K562 (cell line): ENCODE measurements around the gene DNAH8. TPM values are rescaled to one million over a fixed set of nuclear protein-coding genes. Genes with fewer than 3 reads are reported as not detected.

Experiments used
- ATAC-seq: fragments of 200-7000 bp; cut with Tn5 transposase; 3 replicates; pipeline ENCODE4 v1.9.1; 2020; ENCODE audit warnings: moderate library complexity
- BruUV-seq: library from RNA; stranded (reverse); fragments of 400-500 nt; replicated peaks from 2 replicates; lab custom pipeline; 2021; lab: Mats Ljungman, UMichigan
- CTCF ChIA-PET: fragments of 300-600 bp; formaldehyde crosslinking; extraction: SDS; loops from one replicate; lab custom pipeline; 2021; ENCODE audit warnings: low intra/inter-chr PET ratio; lab: Yijun Ruan, JAX
- POLR2A ChIA-PET: fragments of 300-600, 350-650 bp; sonication (Branson Sonifier 250); formaldehyde crosslinking; extraction: SDS; loops from one replicate; lab custom pipeline; 2021; ENCODE audit warnings: antibody characterized with exemption, inconsistent platforms; lab: Yijun Ruan, JAX
- DNase-seq, 4 experiments: peaks; one replicate each; pipeline versions ENCODE4 v3.0.0 to v3.0.0-alpha.2; 2011 to 2018; ENCODE audit warnings: low spot score in 3 of 4, mixed read lengths in 3 of 4; ENCODE audit errors: extremely low read depth in 1 of 4
- FAIRE-seq: peaks from 2 replicates; lab custom pipeline; 2011; peaks lifted over from hg19 to GRCh38; lab: Jason Lieb, UNC
- H2AFZ ChIP-seq: 2 replicates; pipeline ENCODE4 v1.6.0; 2011; ENCODE audit warnings: low read depth, low read length, control low read depth, inconsistent platforms
- H3K27ac ChIP-seq: fragments of 200-600 bp; 3 replicates; pipeline ENCODE4 v1.8.0; 2011; ENCODE audit warnings: low read depth, mild to moderate bottlenecking, control low read depth, inconsistent platforms, low read length, moderate library complexity, mixed read lengths; ENCODE audit errors: extremely low read depth
- H3K27me3 ChIP-seq, 2 experiments: fragments of 300-600 bp in 1 of 2; 2 replicates in 1 of 2; 3 replicates in 1 of 2; pipeline versions ENCODE4 v1.6.0 to v1.8.0; 2011; ENCODE audit warnings: inconsistent platforms in 2 of 2, low read length in 2 of 2, mild to moderate bottlenecking in 1 of 2, mixed read lengths in 1 of 2, moderate library complexity in 1 of 2; ENCODE audit not compliant: control insufficient read depth in 2 of 2, insufficient read depth in 2 of 2
- H3K36me3 ChIP-seq: fragments of 300-600 bp; 3 replicates; pipeline ENCODE4 v1.8.0; 2011; ENCODE audit warnings: mild to moderate bottlenecking, low read length, inconsistent platforms; ENCODE audit not compliant: control insufficient read depth, insufficient read depth
- H3K4me1 ChIP-seq, 2 experiments: fragments of 200-600 bp in 1 of 2; replicated peaks in 1 of 2; 2 replicates in 1 of 2; 3 replicates in 1 of 2; pipeline versions ENCODE4 v1.5.1 to v1.8.0; 2011; ENCODE audit warnings: inconsistent platforms in 2 of 2, low read length in 2 of 2, mild to moderate bottlenecking in 1 of 2, mixed read lengths in 1 of 2, moderate library complexity in 1 of 2; ENCODE audit not compliant: control insufficient read depth in 2 of 2, insufficient read depth in 2 of 2
- H3K4me2 ChIP-seq: 2 replicates; pipeline ENCODE4 v1.6.1; 2011; ENCODE audit warnings: low read length, control low read depth, inconsistent platforms, mixed read lengths; ENCODE audit not compliant: insufficient read depth
- H3K4me3 ChIP-seq: fragments of 200-600 bp; sonication (generic), shearing (Covaris generic); 2 replicates; pipeline ENCODE4 v1.5.1; 2016; ENCODE audit warnings: control low read depth, inconsistent platforms
- H3K79me2 ChIP-seq: fragments of 200-600 bp; 3 replicates; pipeline ENCODE4 v1.8.0; 2011; ENCODE audit warnings: low read length, inconsistent platforms; ENCODE audit not compliant: control insufficient read depth, insufficient read depth
- H3K9ac ChIP-seq, 2 experiments: 2 replicates each; pipeline versions ENCODE4 v1.6.0 to v1.6.1; 2011; ENCODE audit warnings: low read depth in 2 of 2, low read length in 2 of 2, control low read depth in 1 of 2, inconsistent platforms in 1 of 2, mild to moderate bottlenecking in 1 of 2, mixed read lengths in 1 of 2; ENCODE audit not compliant: insufficient read depth in 1 of 2
- H3K9me1 ChIP-seq: one replicate; pipeline ENCODE4 v1.6.0; 2011; ENCODE audit warnings: inconsistent platforms, mild to moderate bottlenecking, low read length, moderate library complexity; ENCODE audit not compliant: control insufficient read depth, insufficient read depth
- H3K9me3 ChIP-seq: replicated peaks from 2 replicates; pipeline ENCODE4 v1.5.1; 2011; ENCODE audit warnings: low read depth, low read length, inconsistent platforms; ENCODE audit not compliant: control insufficient read depth, insufficient read depth
- H4K20me1 ChIP-seq: replicated peaks from 2 replicates; pipeline ENCODE4 v1.6.1; 2011; ENCODE audit warnings: low read length, inconsistent platforms, mixed read lengths; ENCODE audit not compliant: control insufficient read depth, insufficient read depth
- ADNP ChIP-seq: fragments of 200-800 bp; sonication (Bioruptor generic); IDR thresholded peaks from 2 replicates; pipeline ENCODE4 v1.6.1; 2016; ENCODE audit warnings: missing genetic modification characterization, missing compliant biosample characterization
- ARHGAP35 ChIP-seq: fragments of 450-650 bp; IDR thresholded peaks from 2 replicates; pipeline ENCODE4 v1.6.1; 2018; ENCODE audit not compliant: partially characterized antibody
- ARID3A ChIP-seq: IDR thresholded peaks from 2 replicates; pipeline ENCODE4 v1.6.1; 2012; ENCODE audit warnings: low read depth, low read length, improper control_type of control experiment, borderline replicate concordance
- FOSL1 ChIP-seq: fragments of 200-800 bp; sonication (Bioruptor generic); conservative IDR thresholded peaks from 2 replicates; pipeline ENCODE4 v1.6.1; 2016; ENCODE audit warnings: missing genetic modification characterization, missing compliant biosample characterization
- GATAD2B ChIP-seq: fragments of 450-650 bp; IDR thresholded peaks from 2 replicates; pipeline ENCODE4 v1.6.1; 2017; ENCODE audit warnings: mild to moderate bottlenecking, borderline replicate concordance
- GTF2A2 ChIP-seq: IDR thresholded peaks from 2 replicates; pipeline ENCODE4 v1.6.1; 2016; ENCODE audit warnings: mild to moderate bottlenecking, missing genetic modification characterization, missing compliant biosample characterization
- IRF2 ChIP-seq: sonication (generic); formaldehyde crosslinking; IDR thresholded peaks from 2 replicates; pipeline ENCODE4 v1.8.1; 2022; ENCODE audit warnings: mild to moderate bottlenecking, missing genetic modification reagents
- KDM4B ChIP-seq, 2 experiments: fragments of 450-650 bp in 1 of 2; sonication (generic) in 1 of 2; IDR thresholded peaks; 2 replicates each; pipeline ENCODE4 v1.6.1; 2016 to 2017; ENCODE audit warnings: borderline replicate concordance in 2 of 2, antibody characterized with exemption in 1 of 2, low read depth in 1 of 2, mild to moderate bottlenecking in 1 of 2
- KLF10 ChIP-seq: fragments of 250-450 bp; sonication (Bioruptor Pico); IDR thresholded peaks from 2 replicates; pipeline ENCODE4 v1.6.1; 2021; ENCODE audit warnings: matching md5 sums
- NCOA4 ChIP-seq: fragments of 450-650 bp; IDR thresholded peaks from 2 replicates; pipeline ENCODE4 v1.6.1; 2018; ENCODE audit warnings: mild to moderate bottlenecking; ENCODE audit not compliant: partially characterized antibody
- NFRKB ChIP-seq: fragments of 450-650 bp; IDR thresholded peaks from 2 replicates; pipeline ENCODE4 v1.6.1; 2016; ENCODE audit warnings: low read depth
- PRMT5 ChIP-seq: sonication (generic); formaldehyde crosslinking; IDR thresholded peaks from 2 replicates; pipeline ENCODE4 v1.5.0; 2020; ENCODE audit warnings: missing genetic modification reagents
- RBM14 ChIP-seq: fragments of 200-400 bp; formaldehyde crosslinking; IDR thresholded peaks from 2 replicates; pipeline ENCODE4 v1.6.1; 2018; ENCODE audit warnings: low read depth, mild to moderate bottlenecking, low read length, moderate library complexity, borderline replicate concordance; ENCODE audit not compliant: insufficient read depth
- ZFP30 ChIP-seq: fragments of 250-450 bp; sonication (Bioruptor Pico); IDR thresholded peaks from 2 replicates; pipeline ENCODE4 v1.8.0; 2022; ENCODE audit warnings: moderate library complexity, mild to moderate bottlenecking, inconsistent platforms, borderline replicate concordance
- ZNF311 ChIP-seq: fragments of 250-450 bp; sonication (Bioruptor Pico); IDR thresholded peaks from 2 replicates; pipeline ENCODE4 v1.4.0; 2020; ENCODE audit warnings: mild to moderate bottlenecking, moderate library complexity
- ZNF354B ChIP-seq: fragments of 250-450 bp; sonication (Bioruptor Pico); IDR thresholded peaks from 2 replicates; pipeline ENCODE4 v1.4.0; 2020
- ZNF592 ChIP-seq: fragments of 450-650 bp; IDR thresholded peaks from 2 replicates; pipeline ENCODE4 v1.6.1; 2017; ENCODE audit warnings: antibody characterized with exemption, mild to moderate bottlenecking
- WGBS: fragments of 100-300 bp; shearing (Covaris generic); methylation state at CpG from one replicate; pipeline ENCODE4 v1.1.6; 2016; ENCODE audit warnings: low coverage, mixed read lengths; ENCODE audit not compliant: insufficient coverage; ENCODE audit errors: missing lambda C conversion rate; 5-methylcytosine and 5-hydroxymethylcytosine counted together
- in situ Hi-C: fragments of 300-500 bp; cut with MboI; formaldehyde crosslinking; loops from 4 replicates; pipeline ENCODE4 v1.15.0; 2018; ENCODE audit warnings: inconsistent platforms, mixed read lengths
- intact Hi-C: fragments of 100-400 bp; cut with micrococcal nuclease; formaldehyde crosslinking; loops from 2 replicates; pipeline ENCODE4 v1.14.2; 2022
- polyA plus RNA-seq, 8 experiments: library from polyadenylated mRNA; depleted of rRNA in 4 of 8; stranded (reverse) in 5 of 8; unstranded in 3 of 8; fragments of >200 nt; fragmentation: Nextera tagmentation in 2 of 8; fragmentation: Illumina TruSeq in 1 of 8; extraction: Ambion mirVana in 2 of 8; extraction: Trizol in 1 of 8; gene quantifications; 2 replicates each; pipeline versions ENCODE4 v1.2.1 to v1.2.3, GENCODE V29; 2011 to 2014; ENCODE audit warnings: inconsistent platforms in 1 of 8, missing spikeins in 1 of 8
- total RNA-seq, 7 experiments: library from RNA; depleted of rRNA in 6 of 7; stranded (reverse); fragments of >200 nt in 6 of 7; fragmentation: Illumina TruSeq in 2 of 7; extraction: Trizol in 2 of 7; gene quantifications; 2 replicates each; pipeline versions ENCODE4 v1.2.1 to v1.2.3, GENCODE V29; 2011 to 2021; ENCODE audit warnings: low replicate concordance in 1 of 7

The DNAH8 gene
- total and polyA plus RNA-seq, 9 of the 15 experiments (the other 6 are each of a cell fraction or from before 2014, with no cell fraction given), result 1.2 to 4.2 (median 2.9) TPM

GRCh38 chr6:38935051-38935450, 219.9 kb downstream of the DNAH8 start:
- Histone ChIP-seq H3K4me1 (no peaks in the 10 kb centered on the region), H3K4me2 (no peak overlapping the region), H3K79me2 (no peaks in the 10 kb centered on the region), H3K9me3 (no peaks in the 10 kb centered on the region), H3K9me1 (no peaks in the 10 kb centered on the region), H3K36me3 (no peaks in the 10 kb centered on the region), H4K20me1 (no peaks in the 10 kb centered on the region), H3K9ac (no peak overlapping the region), H3K4me3 (no peak overlapping the region), H3K27ac (no peak overlapping the region), H2AFZ (no peak overlapping the region), H3K27me3 (peaks cover 18 to 23% of the 10 kb centered on the region in 2 experiments)
- ChIA-PET CTCF (no interaction called here), POLR2A (interaction anchor here (1.2 kb wide), 1 partner anchor 10 kb away, joined by 3 read pairs; no protein-coding TSS in a partner anchor)
- BruUV-seq, result no TSS peak
- DNase-seq (no peak), ATAC-seq (no peak), FAIRE-seq (no peak)
- intact Hi-C loops, result no loop called here
- in situ Hi-C loops, result no loop called here
- 0% methylated on average over 1 of the region's 1 CpG for WGBS
- TF ChIP-seq RBM14 (no peak), ARID3A (no peak), ADNP (tag) (no peak), NCOA4 (no peak), IRF2 (CRISPR knock-in tag) (no peak), ZNF592 (no peak), ARHGAP35 (no peak), ZNF354B (CRISPR knock-in tag) (no peak), GTF2A2 (no peak), NFRKB (no peak), PRMT5 (CRISPR knock-in tag) (no peak), GATAD2B (no peak), ZNF311 (no peak), ZFP30 (CRISPR knock-in tag) (no peak), FOSL1 (no peak), KDM4B (IDR thresholded peaks at IDR 0.05; ENCODE audit: borderline replicate concordance in 2 of 2, low read depth in 1 of 2) (no peak), KLF10 (no peak)
